ENCODE data around the gene SLC25A22. TPM values are rescaled to one million over a fixed set of nuclear protein-coding genes. Genes with fewer than 3 reads are reported as not detected.
A peak's percentile ranks its signal among the peaks of the same experiment; 100 is the strongest.

The SLC25A22 gene
- total and polyA plus RNA-seq, 9 of the 15 experiments (the other 6 are each of a cell fraction or from before 2014, with no cell fraction given): 0.41 to 55.4 (median 11.4) TPM

GRCh38 chr11:767238-767637 is 30.8 kb downstream of the SLC25A22 start:
- Histone ChIP-seq H3K4me2 (ENCODE audit: insufficient read depth, low read length) (no peak overlapping the region), H3K79me2 (ENCODE audit: control insufficient read depth, insufficient read depth, low read length) (peaks cover 17% of the 10 kb centered on the region; the same call in 1 of the 3 replicates), H3K4me1 (replicated peaks in 1 of 2; ENCODE audit: control insufficient read depth in 2 of 2, insufficient read depth in 2 of 2, low read length in 2 of 2) (peaks cover 7 to 58% of the 10 kb centered on the region in 2 experiments; a peak in 4 of 5 replicates), H3K36me3 (ENCODE audit: control insufficient read depth, insufficient read depth, low read length) (peaks cover 81% of the 10 kb centered on the region), H3K9me1 (ENCODE audit: control insufficient read depth, insufficient read depth, low read length) (peaks cover 6% of the 10 kb centered on the region), H4K20me1 (replicated peaks; ENCODE audit: control insufficient read depth, insufficient read depth, low read length) (peaks cover 28% of the 10 kb centered on the region), H3K27me3 (ENCODE audit: control insufficient read depth in 2 of 2, insufficient read depth in 2 of 2, low read length in 2 of 2) (no peaks in the 10 kb centered on the region), H3K4me3 (no peak overlapping the region), H3K9me3 (replicated peaks; ENCODE audit: control insufficient read depth, insufficient read depth, low read depth, low read length) (no peaks in the 10 kb centered on the region), H3K9ac (ENCODE audit: insufficient read depth in 1 of 2, low read depth in 2 of 2, low read length in 2 of 2) (peak overlapping the region in 1 of 2 experiments; percentile 58; a peak in 1 of 4 replicates), H2AFZ (ENCODE audit: low read depth, low read length) (no peak overlapping the region), H3K27ac (ENCODE audit: extremely low read depth, low read depth, low read length) (no peak overlapping the region)
- ATAC-seq (no peak), FAIRE-seq (no peak), DNase-seq (ENCODE audit: extremely low read depth in 1 of 4, low spot score in 3 of 4) (no peak)
- 95% methylated on average over 11 of the region's 11 CpGs for WGBS (ENCODE audit: insufficient coverage, low coverage, missing lambda C conversion rate)
- intact Hi-C loops (cut with micrococcal nuclease): no loop called here
- ChIA-PET CTCF (ENCODE audit: low intra/inter-chr PET ratio) (no interaction called here), POLR2A (interaction anchor here (1.3 to 1.8 kb wide), 2 partner anchors 18 to 72 kb away, joined by 5 read pairs; partner anchors contain the start of genes DEAF1 and TMEM80)
- in situ Hi-C loops (cut with MboI): no loop called here
- TSS peak; percentile 58 for BruUV-seq (replicated peaks)
- TF ChIP-seq POLR2A (conservative IDR thresholded peaks at IDR 0.05) (0 out of 2 replicates have a peak, but pooled peaks have one; percentile 30), GTF2E2 (tag; IDR thresholded peaks at IDR 0.05) (no peak), POLR2B (IDR thresholded peaks at IDR 0.05; ENCODE audit: low read depth, partially characterized antibody) (peak; percentile 26), OTX1 (CRISPR knock-in tag; IDR thresholded peaks at IDR 0.05) (no peak), MTA1 (IDR thresholded peaks at IDR 0.05; ENCODE audit: borderline replicate concordance) (no peak), RBFOX2 (IDR thresholded peaks at IDR 0.05; ENCODE audit: low read depth, low read length) (peak; percentile 50), SUPT5H (IDR thresholded peaks at IDR 0.05) (peak; percentile 36; the same call in 1 of the 2 replicates), MYNN (IDR thresholded peaks at IDR 0.05) (peak; percentile 65; the same call in 1 of the 2 replicates), MYNN (CRISPR knock-in tag; IDR thresholded peaks at IDR 0.05) (no peak), POLR2G (IDR thresholded peaks at IDR 0.05; ENCODE audit: low read depth, low read length) (peak; percentile 70)
- TF ChIP-seq, protein P1, sequence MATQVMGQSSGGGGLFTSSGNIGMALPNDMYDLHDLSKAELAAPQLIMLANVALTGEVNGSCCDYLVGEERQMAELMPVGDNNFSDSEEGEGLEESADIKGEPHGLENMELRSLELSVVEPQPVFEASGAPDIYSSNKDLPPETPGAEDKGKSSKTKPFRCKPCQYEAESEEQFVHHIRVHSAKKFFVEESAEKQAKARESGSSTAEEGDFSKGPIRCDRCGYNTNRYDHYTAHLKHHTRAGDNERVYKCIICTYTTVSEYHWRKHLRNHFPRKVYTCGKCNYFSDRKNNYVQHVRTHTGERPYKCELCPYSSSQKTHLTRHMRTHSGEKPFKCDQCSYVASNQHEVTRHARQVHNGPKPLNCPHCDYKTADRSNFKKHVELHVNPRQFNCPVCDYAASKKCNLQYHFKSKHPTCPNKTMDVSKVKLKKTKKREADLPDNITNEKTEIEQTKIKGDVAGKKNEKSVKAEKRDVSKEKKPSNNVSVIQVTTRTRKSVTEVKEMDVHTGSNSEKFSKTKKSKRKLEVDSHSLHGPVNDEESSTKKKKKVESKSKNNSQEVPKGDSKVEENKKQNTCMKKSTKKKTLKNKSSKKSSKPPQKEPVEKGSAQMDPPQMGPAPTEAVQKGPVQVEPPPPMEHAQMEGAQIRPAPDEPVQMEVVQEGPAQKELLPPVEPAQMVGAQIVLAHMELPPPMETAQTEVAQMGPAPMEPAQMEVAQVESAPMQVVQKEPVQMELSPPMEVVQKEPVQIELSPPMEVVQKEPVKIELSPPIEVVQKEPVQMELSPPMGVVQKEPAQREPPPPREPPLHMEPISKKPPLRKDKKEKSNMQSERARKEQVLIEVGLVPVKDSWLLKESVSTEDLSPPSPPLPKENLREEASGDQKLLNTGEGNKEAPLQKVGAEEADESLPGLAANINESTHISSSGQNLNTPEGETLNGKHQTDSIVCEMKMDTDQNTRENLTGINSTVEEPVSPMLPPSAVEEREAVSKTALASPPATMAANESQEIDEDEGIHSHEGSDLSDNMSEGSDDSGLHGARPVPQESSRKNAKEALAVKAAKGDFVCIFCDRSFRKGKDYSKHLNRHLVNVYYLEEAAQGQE (IDR thresholded peaks at IDR 0.05; ENCODE audit: borderline replicate concordance): no peak
- TF ChIP-seq, protein P1 (CRISPR knock-in tag; IDR thresholded peaks at IDR 0.05; ENCODE audit: low read depth): no peak

Measured in K562 (cell line).